OCI-LY7 (cell line): ENCODE measurements around the gene MIOX. TPM values are rescaled to one million over a fixed set of nuclear protein-coding genes. Genes with fewer than 3 reads are reported as not detected.
"Not testable (repeated sequence)": the region's sequence is repeated elsewhere in the genome, so short reads cannot be mapped to it uniquely, and the experiment has no call there.

Experiments used
- BruUV-seq: library from RNA; stranded (reverse); fragments of 400-500 nt; replicated peaks from 2 replicates; lab custom pipeline; 2021; lab: Mats Ljungman, UMichigan
- CTCF ChIA-PET: fragments of 300-600 bp; sonication (Branson Sonifier 250); formaldehyde crosslinking; loops from one replicate; lab custom pipeline; 2022; ENCODE audit warnings: antibody characterized with exemption; ENCODE audit not compliant: unreplicated experiment; lab: Charles Lee
- POLR2A ChIA-PET: fragments of 300-600 bp; sonication (Branson Sonifier 250); formaldehyde crosslinking; loops from one replicate; lab custom pipeline; 2022; ENCODE audit warnings: antibody characterized with exemption; lab: Charles Lee
- DNase-seq: peaks from one replicate; pipeline ENCODE4 v3.0.0-alpha.2; 2015; ENCODE audit warnings: low spot score
- H2AFZ ChIP-seq: fragments of 200-600 bp; sonication (generic), shearing (Covaris generic); 2 replicates; pipeline ENCODE4 v1.6.1; 2014; ENCODE audit warnings: mild to moderate bottlenecking, antibody characterized with exemption, low read length, moderate library complexity
- H3K27ac ChIP-seq: fragments of 200-600 bp; sonication (generic); 2 replicates; pipeline ENCODE4 v1.5.1; 2014; ENCODE audit warnings: mixed run types, low read depth, mild to moderate bottlenecking, moderate library complexity, low read length, inconsistent platforms; ENCODE audit not compliant: poor library complexity, severe bottlenecking
- H3K36me3 ChIP-seq: fragments of 200-600 bp; sonication (generic); 2 replicates; pipeline ENCODE4 v1.6.1; 2014; ENCODE audit warnings: mild to moderate bottlenecking, antibody characterized with exemption, low read length, moderate library complexity, mixed read lengths; ENCODE audit not compliant: insufficient read depth
- H3K4me1 ChIP-seq: fragments of 200-600 bp; sonication (generic); 2 replicates; pipeline ENCODE4 v1.5.1; 2014; ENCODE audit warnings: mild to moderate bottlenecking, low read length; ENCODE audit not compliant: insufficient read depth, poor library complexity, severe bottlenecking
- H3K4me2 ChIP-seq: fragments of 200-600 bp; sonication (generic); 2 replicates; pipeline ENCODE4 v1.6.1; 2014; ENCODE audit warnings: mild to moderate bottlenecking, low read length
- H3K4me3 ChIP-seq: fragments of 200-600 bp; sonication (generic); 2 replicates; pipeline ENCODE4 v1.5.1; 2014; ENCODE audit warnings: mild to moderate bottlenecking, low read depth, low read length; ENCODE audit not compliant: poor library complexity, severe bottlenecking
- H3K79me2 ChIP-seq: fragments of 200-600 bp; sonication (generic); 2 replicates; pipeline ENCODE4 v1.6.1; 2016; ENCODE audit warnings: low read depth, mild to moderate bottlenecking, low read length, moderate library complexity, mixed read lengths; ENCODE audit not compliant: insufficient read depth
- H3K9me2 ChIP-seq: fragments of 200-600 bp; sonication (generic); 2 replicates; pipeline ENCODE4 v1.6.1; 2016; ENCODE audit warnings: mild to moderate bottlenecking, low read length, mixed read lengths; ENCODE audit not compliant: insufficient read depth
- H3K9me3 ChIP-seq: fragments of 200-600 bp; sonication (generic); 2 replicates; pipeline ENCODE4 v1.6.1; 2014; ENCODE audit warnings: mild to moderate bottlenecking, mixed run types, low read length, mixed read lengths
- H4K20me1 ChIP-seq: fragments of 200-600 bp; sonication (generic); 2 replicates; pipeline ENCODE4 v1.6.1; 2014; ENCODE audit warnings: mild to moderate bottlenecking, antibody characterized with exemption, low read length, moderate library complexity, mixed read lengths; ENCODE audit not compliant: insufficient read depth
- EZH2phosphoT487 ChIP-seq: fragments of 200-600 bp; sonication (generic); IDR thresholded peaks from 2 replicates; pipeline ENCODE4 v1.6.1; 2018; ENCODE audit warnings: low read depth, borderline replicate concordance, mild to moderate bottlenecking, mixed run types, antibody characterized with exemption, low read length, moderate library complexity, mixed read lengths
- intact Hi-C: fragments of 100-400 bp; cut with micrococcal nuclease; formaldehyde crosslinking; loops from one replicate; pipeline ENCODE4 v1.10.0; 2022; ENCODE audit not compliant: unreplicated experiment
- total RNA-seq, 2 experiments: library from RNA; depleted of rRNA in 1 of 2; stranded (reverse); fragments of >200 nt in 1 of 2; shearing (Covaris generic) in 1 of 2; gene quantifications; 2 replicates each; pipeline ENCODE4 v1.2.3, GENCODE V29; 2014 to 2022
- TF ChIP-seq, protein P1 (sequence below): fragments of 200-600 bp; sonication (generic); conservative IDR thresholded peaks from 2 replicates; pipeline ENCODE4 v1.5.1; 2014; ENCODE audit warnings: mild to moderate bottlenecking, antibody characterized with exemption, low read length, moderate library complexity, mixed read lengths

MIOX gene
- total RNA-seq, 2 experiments from 2014 or later: 0.53 TPM; not detected in 1

DNA sequence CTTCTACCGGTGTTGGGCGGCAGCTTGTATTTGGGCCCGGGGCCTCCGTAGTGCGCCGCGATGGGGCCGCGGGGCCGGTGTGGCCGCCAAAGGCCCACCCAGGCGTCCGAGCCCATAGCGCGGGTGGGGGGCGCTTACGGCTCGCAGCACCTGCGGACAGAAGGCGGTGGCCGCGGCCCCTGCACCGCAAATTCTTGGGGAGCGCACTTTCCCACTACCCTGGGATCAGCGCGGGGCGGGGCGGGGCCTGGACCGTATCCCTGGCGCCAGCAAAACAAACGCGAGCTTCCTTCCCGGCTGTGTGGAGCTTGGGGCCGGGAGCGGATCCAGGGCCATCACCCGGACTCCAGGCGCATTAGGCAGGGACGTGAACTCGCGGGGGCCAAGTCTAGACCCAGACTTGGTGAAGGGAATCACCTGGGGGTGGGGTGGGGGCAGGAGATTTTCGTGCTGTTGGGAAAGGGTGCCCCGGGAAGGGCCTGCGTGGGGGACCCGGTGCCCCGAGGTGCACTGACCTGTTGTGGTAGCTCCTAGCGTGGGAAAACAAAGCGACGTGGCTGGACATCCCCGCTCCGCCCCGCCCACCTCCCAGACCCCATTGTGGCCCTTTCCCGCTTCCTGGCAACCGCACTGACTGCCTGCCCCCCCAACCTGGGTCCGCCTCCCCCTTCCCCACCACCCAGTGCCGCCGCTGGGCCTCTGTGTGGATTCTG, 45.5 kb downstream of the MIOX start:
- BruUV-seq: no TSS peak
- H3K4me3 ChIP-seq: peak overlapping the region; percentile 71
- CTCF ChIA-PET: no interaction called here

DNA sequence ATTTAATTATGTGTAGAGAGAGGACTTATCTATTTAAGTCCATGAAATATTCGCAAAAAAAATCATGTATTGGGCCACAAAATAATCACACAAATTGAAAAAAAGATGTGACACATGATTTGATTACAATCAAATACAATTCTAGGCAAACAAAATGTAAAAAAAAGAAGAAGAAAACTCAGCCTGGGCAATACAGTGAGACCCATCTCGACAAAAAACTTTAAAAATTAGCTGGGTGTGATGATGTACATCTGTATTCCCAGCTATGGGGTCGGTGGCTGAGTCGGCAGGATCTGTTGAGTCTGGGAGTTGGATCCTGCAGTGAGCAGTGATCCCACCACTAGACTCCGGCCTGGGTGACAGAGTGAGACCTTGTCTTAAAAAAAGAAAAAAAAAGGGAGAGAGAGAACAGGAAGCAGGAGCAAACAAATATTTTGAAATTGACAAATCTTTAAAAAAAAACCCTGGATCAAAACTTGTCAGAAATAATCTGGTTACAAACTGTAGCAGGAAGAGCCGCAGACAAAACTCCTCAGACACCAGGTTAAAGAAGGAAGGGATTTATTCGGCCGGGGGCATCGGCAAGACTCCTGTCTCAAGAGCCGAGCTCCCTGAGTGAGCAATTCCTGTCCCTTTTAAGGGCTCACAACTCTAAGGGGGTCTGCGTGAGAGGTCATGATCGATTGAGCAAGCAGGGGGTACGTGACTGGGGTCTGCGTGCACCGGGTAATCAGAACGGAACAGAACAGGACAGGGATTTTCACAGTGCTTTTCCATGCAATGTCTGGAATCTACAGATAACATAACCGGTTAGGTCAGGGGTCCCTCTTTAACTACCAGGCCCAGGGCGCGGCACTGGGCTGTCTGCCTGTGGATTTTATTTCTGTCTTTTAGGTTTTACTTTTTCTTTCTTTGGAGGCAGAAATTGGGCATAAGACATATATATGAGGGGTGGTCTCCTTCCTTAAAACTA, 46.5 kb downstream of the MIOX start:
- Histone ChIP-seq H4K20me1 (no peaks in the 10 kb centered on the region), H3K4me2 (peak overlapping the region; percentile 92), H3K79me2 (no peaks in the 10 kb centered on the region), H3K4me3 (peak overlapping the region; percentile 71), H3K9me3 (no peaks in the 10 kb centered on the region), H3K9me2 (no peaks in the 10 kb centered on the region), H3K36me3 (no peaks in the 10 kb centered on the region), H2AFZ (no peak overlapping the region), H3K27ac (peak overlapping the region; percentile 85), H3K4me1 (peaks cover 73% of the 10 kb centered on the region)
- ChIA-PET CTCF (no interaction called here), POLR2A (interaction anchor here (0.5 to 1.2 kb wide), 5 partner anchors 7 to 37 kb away, joined by 3 read pairs; no protein-coding TSS in a partner anchor)
- intact Hi-C loops: no loop called here
- TF ChIP-seq, protein P1, sequence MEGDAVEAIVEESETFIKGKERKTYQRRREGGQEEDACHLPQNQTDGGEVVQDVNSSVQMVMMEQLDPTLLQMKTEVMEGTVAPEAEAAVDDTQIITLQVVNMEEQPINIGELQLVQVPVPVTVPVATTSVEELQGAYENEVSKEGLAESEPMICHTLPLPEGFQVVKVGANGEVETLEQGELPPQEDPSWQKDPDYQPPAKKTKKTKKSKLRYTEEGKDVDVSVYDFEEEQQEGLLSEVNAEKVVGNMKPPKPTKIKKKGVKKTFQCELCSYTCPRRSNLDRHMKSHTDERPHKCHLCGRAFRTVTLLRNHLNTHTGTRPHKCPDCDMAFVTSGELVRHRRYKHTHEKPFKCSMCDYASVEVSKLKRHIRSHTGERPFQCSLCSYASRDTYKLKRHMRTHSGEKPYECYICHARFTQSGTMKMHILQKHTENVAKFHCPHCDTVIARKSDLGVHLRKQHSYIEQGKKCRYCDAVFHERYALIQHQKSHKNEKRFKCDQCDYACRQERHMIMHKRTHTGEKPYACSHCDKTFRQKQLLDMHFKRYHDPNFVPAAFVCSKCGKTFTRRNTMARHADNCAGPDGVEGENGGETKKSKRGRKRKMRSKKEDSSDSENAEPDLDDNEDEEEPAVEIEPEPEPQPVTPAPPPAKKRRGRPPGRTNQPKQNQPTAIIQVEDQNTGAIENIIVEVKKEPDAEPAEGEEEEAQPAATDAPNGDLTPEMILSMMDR: no peak
- no peak for TF ChIP-seq EZH2phosphoT487
- no TSS peak for BruUV-seq
- DNase-seq: no peak

More for the DNA sequence above, 45.5 kb downstream of the MIOX start:
- H3K36me3 ChIP-seq: no peaks in the 10 kb centered on the region
- TF ChIP-seq, protein P1: no peak
- no peak for TF ChIP-seq EZH2phosphoT487
- peak overlapping the region; percentile 92 for H3K4me2 ChIP-seq
- peaks cover 73% of the 10 kb centered on the region for H3K4me1 ChIP-seq
- no peaks in the 10 kb centered on the region for H4K20me1 ChIP-seq
- intact Hi-C loops: loop anchor here (2.0 kb wide), 1 partner anchor 51 kb away; the partner anchor contains the start of gene CHKB
- H2AFZ ChIP-seq: peak overlapping the region; percentile 5; the same call in 1 of the 2 replicates
- DNase-seq: peak; percentile 26
- H3K9me2 ChIP-seq: no peaks in the 10 kb centered on the region
- H3K79me2 ChIP-seq: no peaks in the 10 kb centered on the region
- H3K27ac ChIP-seq: peak overlapping the region; percentile 53
- POLR2A ChIA-PET: interaction anchor here (0.5 to 1.2 kb wide), 3 partner anchors 8 to 28 kb away, joined by 3 read pairs; partner anchors contain the start of gene KLHDC7B
- no peaks in the 10 kb centered on the region for H3K9me3 ChIP-seq

DNA sequence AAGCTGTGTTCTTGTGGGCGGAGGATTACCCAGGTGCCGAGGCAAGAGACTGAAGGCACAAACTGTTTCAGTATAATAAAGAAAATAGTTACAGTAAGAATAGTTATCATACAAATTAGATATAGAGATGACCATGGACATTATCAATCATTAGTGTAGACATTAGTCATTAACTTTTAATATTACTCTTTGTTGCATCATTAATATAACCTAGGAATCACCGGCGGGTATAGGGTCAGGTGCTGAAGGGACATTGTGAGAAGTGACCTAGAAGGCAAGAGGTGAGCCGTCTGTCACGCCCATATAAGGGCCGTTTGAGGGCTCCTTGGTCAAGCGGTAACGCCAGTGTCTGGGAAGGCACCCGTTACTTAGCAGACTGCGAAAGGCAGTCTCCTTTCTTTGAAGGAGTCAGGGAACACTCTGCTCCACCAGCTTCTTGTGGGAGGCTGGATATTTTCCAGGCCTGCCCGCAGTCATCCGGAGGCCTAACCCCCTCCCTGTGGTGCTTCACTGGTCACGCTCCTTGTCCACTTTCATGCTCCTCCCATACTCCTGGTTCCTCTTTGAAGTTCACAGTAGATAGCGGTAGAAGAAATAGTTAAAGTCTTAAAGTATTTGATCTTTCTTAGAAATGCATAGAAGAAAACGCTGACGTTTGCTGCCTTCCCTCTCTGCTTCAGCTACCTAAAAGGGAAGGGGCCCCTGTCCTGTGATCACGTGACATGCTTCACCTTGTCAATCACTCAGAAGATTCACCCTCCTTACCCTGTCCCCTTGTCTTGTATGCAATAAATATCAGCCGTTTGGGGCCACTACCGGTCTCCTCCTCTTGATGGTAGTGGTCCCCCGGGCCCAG, 47.4 kb downstream of the MIOX start:
- H3K4me1 ChIP-seq: peaks cover 82% of the 10 kb centered on the region
- peak; percentile 83 for DNase-seq
- intact Hi-C loops: not testable (repeated sequence)

More for the DNA sequence above, 47.4 kb downstream of the MIOX start:
- BruUV-seq, H3K9me2 ChIP-seq, CTCF ChIA-PET, H3K79me2 ChIP-seq, H4K20me1 ChIP-seq, H3K36me3 ChIP-seq, H3K9me3 ChIP-seq: not testable (repeated sequence)
- POLR2A ChIA-PET: interaction anchor here (0.6 to 1.3 kb wide), 3 partner anchors 8 to 14 kb away, joined by 3 to 5 read pairs (median 4); partner anchors contain the start of genes KLHDC7B and SCO2
- Histone ChIP-seq H3K4me3 (peak overlapping the region; percentile 46), H3K27ac (peak overlapping the region; percentile 85), H3K4me2 (peak overlapping the region; percentile 70), H2AFZ (peak overlapping the region; percentile 40; the same call in 1 of the 2 replicates)
